Activated naive CD4-positive, alpha-beta T cell (primary cell): ENCODE results near the gene TNFRSF6B.

Experiments used
- DNase-seq, 4 experiments: peaks; one replicate each; lab custom pipeline; 2025; lab: John Stamatoyannopoulos, UW

Gene TNFRSF6B

DNA sequence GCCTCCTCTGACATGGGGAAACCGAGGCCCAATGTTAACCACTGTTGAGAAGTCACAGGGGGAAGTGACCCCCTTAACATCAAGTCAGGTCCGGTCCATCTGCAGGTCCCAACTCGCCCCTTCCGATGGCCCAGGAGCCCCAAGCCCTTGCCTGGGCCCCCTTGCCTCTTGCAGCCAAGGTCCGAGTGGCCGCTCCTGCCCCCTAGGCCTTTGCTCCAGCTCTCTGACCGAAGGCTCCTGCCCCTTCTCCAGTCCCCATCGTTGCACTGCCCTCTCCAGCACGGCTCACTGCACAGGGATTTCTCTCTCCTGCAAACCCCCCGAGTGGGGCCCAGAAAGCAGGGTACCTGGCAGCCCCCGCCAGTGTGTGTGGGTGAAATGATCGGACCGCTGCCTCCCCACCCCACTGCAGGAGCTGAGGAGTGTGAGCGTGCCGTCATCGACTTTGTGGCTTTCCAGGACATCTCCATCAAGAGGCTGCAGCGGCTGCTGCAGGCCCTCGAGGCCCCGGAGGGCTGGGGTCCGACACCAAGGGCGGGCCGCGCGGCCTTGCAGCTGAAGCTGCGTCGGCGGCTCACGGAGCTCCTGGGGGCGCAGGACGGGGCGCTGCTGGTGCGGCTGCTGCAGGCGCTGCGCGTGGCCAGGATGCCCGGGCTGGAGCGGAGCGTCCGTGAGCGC is 1.6 kb downstream of the TNFRSF6B start:
- DNase-seq: no peak

- no peak for DNase-seq
These were observed 2.5 kb downstream of the TNFRSF6B start for GRCh38 chr20:63698739-63699465.

DNA sequence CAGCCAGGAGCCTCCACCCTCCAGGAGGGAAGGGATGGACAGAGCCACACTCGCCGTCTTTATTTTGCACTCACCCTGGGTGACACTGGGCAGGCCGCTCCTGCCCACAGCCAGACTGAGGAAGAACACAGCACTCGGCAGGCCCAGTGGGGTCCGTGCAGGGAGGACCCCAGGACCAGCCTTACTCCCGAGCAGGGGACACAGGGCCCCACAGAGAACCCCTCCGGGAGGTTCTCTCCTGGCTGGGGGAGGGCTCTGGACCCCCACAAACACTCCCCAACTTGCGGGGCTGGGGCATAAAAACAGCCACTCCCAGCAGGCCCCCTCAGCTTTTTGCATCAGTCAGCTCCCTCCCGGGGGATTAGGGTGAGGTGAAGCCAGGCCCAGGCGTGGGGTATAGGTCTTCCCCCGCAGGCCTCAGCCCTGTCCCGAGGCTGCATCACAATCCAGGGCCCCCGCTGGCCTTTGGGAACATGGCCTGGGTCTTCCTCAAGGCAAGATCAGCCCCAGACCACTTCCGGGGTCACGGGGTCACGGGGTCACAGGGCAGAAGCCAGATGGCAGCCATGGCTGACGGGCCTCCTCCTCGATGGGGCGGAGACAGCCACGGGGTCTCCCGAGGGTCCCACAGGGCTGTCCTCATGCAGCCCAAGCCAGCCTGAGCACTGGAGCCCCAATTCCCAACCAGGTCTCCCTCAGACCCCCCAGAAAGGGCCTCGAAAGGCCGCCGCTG is 3.2 kb downstream of the TNFRSF6B start:
- DNase-seq: no peak

- no peak for DNase-seq
These were observed 4.0 kb downstream of the TNFRSF6B start for GRCh38 chr20:63700199-63701050.

DNA sequence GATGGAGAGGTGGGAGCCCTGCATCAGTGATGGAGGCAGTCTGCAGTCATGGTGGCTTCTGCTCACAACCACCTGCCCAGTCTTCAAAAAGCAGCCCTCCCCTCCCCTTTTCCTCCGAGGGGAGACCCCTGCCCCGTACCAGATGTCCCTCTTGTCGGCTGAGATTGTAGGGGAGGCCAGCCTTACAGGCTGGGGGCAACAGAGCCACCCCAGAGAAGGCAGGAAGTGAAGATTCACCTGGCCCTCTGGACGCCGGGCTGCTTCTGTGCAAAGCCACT is 4.5 kb downstream of the TNFRSF6B start:
- DNase-seq: no peak

DNA sequence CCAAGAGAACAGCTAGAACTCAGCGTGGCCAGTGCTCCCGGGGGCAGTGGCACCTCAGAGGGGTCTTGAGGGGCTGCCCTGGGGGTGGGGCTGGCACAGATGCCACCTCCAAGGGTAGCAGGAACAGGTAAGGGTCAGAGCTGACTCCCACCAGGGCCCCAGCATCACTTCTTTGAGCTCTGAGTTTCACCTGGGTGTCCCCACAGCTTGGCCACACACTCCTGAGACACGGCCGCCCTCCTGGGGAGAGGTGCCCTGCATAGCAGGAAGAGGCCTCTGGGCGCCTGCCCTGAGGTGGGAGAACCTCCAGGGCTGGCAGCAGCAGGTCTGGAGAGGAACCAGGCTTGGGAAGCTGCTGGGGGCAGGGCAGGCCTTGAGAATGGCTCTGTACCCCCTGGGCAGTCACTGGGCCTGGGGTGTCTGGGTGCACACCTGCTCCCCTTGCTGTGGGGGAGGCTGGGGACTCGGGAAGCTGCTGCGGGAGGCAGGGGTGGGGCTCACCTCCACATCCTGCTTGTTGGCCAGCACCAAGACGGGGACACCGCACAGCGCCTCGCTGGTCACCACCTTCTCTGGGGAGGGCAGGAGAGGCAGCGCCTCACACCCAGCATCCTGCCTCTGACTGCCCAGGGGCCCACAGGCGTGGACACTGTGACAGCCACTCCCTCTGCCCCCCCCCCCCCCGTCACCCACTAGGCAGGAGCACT is 5.0 kb downstream of the TNFRSF6B start:
- DNase-seq: no peak

- DNase-seq: no peak
These were observed 5.7 kb downstream of the TNFRSF6B start for GRCh38 chr20:63702036-63702665.

GRCh38 chr20:63702751-63703470 is 6.5 kb downstream of the TNFRSF6B start:
- no peak for DNase-seq

- DNase-seq: no peak
These were observed 7.1 kb downstream of the TNFRSF6B start for GRCh38 chr20:63703471-63703975.

DNA sequence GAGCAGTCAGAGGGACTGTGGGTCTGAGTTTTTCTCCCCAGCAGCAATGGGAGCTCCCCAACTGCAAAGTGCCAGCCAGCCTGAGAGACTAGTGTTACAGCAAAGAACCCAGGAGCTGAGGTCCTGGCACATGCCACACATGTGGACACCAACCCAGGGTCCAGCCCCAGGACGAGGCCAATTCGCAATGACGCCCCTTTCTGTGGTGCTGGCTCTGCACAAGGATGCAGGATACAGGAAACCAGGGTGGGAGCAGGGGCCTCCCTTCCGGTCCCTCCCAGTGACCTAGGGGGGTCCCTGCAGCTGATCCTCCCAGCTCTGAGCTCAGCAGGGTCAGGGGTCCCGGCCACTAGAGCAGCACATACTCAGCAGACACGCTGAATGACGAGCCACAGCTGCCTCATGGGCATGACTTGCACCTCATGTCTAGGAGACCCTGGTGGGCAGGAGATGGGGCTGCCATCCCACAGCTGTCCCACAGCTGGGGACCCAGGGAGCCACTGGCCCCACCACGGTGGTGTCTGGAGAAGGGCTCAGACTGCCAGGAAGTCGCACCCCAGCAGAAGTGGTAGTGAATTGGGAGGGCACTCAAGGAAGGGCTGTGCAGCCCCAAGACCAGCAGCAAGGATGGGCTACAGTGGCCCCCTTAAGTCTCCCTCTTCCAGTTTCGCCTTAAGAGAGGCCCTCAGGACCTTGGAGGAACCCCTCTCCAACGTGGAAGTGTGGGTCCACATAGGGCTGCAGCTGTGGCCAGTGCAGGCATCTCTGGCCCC is 7.7 kb downstream of the TNFRSF6B start:
- no peak for DNase-seq

DNA sequence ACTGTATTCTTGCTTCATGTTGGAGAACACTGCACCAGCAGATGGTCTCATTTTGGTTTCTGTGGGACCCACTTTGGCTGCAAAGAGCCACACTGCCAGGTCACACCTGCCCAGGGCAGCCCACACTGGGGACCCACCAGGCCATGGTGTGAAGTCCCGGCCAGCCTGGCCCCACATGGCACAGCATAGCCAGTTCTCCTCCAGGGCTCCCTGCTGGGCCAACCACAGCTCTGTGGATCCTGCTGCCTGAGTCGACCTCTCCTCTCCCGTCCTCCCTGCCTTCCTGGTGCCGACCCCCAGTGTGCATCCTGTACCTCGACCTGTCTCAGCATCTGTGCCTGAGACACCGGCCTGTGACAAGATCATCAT is 8.3 kb downstream of the TNFRSF6B start:
- DNase-seq: no peak

DNA sequence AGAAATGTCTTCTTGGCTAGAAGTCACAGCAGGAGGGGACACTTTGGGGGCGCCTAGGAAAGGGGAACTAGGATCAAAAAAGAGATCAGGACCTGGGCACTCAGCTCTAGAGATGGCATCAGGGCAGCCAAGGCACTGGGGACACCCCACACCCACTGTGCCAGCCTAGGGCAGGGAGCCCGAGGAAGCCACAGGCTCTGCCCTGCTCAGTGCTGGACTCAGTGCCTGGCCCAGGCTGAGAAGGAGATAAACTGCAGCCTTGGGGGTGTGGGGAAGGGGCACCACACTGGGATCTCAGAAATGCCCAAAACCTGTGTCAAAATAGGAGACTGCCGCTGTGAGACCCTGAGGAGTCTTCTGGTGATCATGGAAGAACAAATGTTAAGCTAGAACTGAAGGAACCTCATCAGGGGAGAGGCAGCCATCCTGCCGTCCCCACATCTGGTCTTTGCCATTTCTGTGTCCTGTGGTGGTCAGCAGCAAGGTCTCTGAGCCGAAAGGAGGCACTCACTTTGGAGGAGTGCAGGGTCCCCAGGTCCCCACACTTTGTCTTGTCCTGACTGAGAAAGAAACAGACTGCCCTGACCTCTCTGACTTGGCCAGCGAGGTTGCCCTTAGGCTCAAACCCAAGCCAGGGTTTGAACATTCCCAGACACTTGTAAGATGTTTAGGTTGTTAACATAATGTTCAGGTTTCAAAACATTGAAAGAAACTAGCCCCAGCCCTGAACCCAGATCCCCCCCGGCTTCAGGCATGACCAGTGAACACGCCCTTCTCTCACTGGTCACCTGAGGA is 9.0 kb downstream of the TNFRSF6B start:
- DNase-seq: no peak

- DNase-seq: no peak
These were observed 9.7 kb downstream of the TNFRSF6B start for GRCh38 chr20:63706027-63706695.

DNA sequence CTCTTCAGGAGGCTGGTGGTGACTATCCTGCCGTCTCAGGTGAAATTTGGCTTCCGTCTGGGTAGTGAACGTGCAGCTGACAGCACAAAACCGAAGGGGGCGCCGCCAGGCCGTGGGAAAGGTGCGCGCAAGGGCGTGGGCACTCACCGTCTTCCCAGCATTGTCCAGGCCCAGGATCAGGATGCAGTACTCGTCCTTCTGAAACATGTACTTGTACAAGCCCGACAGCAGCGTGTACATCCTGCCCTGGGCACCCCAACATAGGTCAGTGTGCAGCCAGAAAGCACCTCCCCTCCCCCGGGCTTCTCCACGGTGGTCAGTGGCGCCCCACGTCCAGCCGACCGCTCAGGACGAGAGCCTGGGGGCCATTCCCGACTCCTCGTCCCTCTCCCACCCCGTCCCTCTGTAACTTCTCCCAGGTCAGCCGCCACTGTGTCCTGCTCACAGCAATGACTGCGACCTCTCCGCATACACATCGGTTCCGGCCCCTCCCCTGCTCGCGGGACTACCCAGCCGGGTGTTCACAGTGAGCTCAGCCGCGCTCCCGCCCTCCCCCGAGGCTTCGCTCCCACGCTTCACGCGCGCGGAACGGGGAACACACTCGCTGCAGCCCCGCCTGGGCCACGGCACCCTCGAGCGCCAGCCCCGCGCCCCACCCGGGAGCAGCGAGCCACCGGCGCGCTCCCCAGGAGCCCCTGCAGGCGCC is 10.6 kb downstream of the TNFRSF6B start:
- DNase-seq: peak in 2 of 4 experiments; percentile 43 to 59

- DNase-seq: peak; percentile 48 to 84 (median 66)
These were observed 11.3 kb downstream of the TNFRSF6B start, which contains the start of the genes ARFRP1 and ZGPAT for GRCh38 chr20:63707558-63708300. ARFRP1 (minus strand) TSS chr20:63707976; CDS start chr20:63707091, 885 bp downstream. ZGPAT (plus strand) TSS chr20:63708039; CDS start chr20:63708581, 542 bp downstream.
